SKM-1 (cell line): ENCODE results near the gene KLHL42.

ENCODE experiments used
- DNase-seq: peaks from one replicate; lab custom pipeline; 2025; ENCODE audit not compliant: unreplicated experiment; lab: John Stamatoyannopoulos, UW

The KLHL42 gene

GRCh38 chr12:27852117-27852516 lies 72.1 kb downstream of the KLHL42 start:
- no peak for DNase-seq
